Fibroblast of skin of right biceps (primary cell): Measurements from ENCODE around the gene LAMC2.
"Not testable (repeated sequence)": the region's sequence is repeated elsewhere in the genome, so short reads cannot be mapped to it uniquely, and the experiment has no call there.

ENCODE experiments used
- DNase-seq: peaks from one replicate; pipeline ENCODE4 v3.0.0-alpha.2; 2013

LAMC2 gene

DNA sequence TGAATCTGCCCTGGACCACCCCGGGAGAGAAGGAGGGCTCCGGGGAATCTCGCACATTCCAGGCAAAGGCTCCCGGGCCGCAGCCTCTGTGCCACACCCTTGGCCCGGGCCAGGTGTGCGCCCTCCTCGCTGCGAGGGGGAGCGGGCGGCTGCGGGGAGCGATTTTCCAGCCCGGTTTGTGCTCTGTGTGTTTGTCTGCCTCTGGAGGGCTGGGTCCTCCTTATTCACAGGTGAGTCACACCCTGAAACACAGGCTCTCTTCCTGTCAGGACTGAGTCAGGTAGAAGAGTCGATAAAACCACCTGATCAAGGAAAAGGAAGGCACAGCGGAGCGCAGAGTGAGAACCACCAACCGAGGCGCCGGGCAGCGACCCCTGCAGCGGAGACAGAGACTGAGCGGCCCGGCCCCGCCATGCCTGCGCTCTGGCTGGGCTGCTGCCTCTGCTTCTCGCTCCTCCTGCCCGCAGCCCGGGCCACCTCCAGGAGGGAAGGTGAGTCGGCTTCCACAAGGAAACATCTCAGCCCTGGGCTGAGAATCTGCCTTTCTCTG lies at the start of gene LAMC2:
TSS of gene LAMC2 (plus strand) at position 324 of the 550 bp plus-strand sequence. CDS start at position 413, 89 bp downstream.
- DNase-seq: no peak

DNA sequence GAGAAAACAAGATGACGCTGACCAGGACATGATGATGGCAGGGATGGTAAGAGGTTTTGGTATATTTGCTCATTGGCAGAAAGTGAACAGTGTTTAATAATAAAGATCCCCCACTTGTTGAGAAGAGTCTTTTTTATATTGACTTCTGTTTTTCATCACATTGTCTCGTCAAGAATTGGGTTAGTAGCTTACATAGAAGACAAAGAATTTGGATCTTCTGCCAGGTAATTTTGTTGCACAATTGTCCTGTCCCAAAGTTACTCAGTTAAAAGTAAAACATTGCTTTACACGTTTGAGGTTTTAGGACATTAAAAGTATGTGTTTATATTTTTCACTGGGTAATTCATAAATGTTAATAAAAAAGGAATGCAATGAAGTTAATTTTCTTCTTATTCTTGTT lies 48.3 kb upstream of the LAMC2 start:
- DNase-seq: peak; percentile 42

DNA sequence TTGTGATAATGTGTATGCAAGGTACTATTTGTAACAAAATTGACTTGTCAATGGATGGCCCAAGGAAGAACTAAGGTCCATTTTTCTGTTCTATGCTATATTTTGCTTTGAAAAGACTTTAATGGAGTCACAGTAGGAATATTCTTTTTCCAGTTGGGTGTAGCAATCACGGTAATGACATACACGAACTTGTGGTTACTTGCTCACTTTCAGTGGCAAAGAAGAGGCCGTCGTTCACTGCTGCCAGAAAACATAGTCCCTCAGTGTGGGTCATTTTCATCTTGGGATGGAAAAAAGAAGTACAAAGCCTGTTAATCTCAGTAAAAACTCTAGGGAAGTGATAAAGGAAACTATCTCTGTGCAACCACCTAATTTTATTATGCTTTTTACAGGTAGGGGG lies 47.8 kb upstream of the LAMC2 start:
- DNase-seq: no peak

DNA sequence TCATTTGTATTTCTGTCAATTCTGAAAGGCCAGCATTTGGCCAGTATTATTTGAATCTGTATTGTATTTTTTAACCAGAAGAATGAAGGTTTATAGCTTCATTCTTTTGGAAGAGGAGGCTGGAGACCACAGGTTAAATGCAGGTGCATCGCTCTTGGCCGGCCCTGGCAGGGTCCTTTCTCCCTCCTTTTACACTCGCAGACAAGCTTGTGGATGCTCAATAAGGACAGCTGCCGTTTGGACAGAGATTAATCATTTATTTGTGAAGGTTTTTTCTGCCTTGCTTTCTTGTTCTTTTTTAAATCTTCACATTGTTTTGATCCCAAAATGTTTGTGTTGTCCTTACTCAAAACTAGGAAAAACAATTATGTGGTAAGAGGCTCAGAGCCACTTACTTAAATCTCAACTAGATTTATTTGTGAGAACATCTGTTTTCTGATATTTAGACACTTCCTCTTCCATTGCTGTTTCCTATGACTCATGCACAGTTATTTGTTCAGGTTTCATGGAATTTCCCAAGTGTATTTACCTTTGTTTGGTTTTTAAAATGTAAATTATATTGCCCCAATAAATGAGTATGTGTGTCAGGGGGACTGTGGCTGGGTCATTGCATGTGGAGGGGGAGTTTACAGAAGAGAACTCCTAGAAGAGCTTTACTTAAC lies 46.7 kb upstream of the LAMC2 start:
- DNase-seq: peak; percentile 31

DNA sequence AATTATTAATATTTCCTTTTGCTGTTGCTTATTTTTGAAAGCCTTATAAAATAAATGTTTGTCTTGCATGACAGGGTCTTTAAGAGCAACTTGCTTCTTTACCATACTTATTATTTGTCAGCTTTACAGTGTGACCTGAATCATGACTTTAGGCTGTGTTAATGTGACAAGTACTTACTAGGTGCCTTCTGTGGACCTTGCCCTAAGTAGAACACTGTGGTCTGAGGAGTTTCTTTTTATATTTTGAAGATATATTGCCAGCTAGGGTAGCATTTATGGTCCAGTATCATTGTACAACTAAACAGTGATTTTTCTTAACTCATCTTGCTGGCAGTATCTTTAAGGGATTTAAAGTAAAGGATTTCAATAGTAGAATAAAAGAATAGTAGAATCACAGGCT lies 45.4 kb upstream of the LAMC2 start:
- no peak for DNase-seq

DNA sequence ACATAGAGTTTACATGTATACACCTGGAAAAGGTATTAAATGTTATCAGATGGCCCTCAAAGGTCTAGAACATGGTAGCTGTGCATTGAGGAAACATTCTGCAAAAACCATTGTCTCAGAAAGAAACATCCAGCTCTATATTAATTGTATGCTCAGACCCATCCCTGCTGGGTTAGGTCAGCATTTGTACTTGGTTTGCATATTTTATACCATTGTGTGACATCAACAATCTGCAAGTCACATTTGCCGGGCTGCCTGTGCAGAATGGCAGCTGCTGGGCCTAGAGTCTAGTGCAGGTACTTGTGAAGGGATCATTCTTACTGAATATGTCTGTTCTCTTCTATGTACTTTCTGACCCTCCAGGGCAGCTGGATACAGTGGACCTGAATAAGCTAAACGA lies 43.9 kb upstream of the LAMC2 start:
- no peak for DNase-seq

DNA sequence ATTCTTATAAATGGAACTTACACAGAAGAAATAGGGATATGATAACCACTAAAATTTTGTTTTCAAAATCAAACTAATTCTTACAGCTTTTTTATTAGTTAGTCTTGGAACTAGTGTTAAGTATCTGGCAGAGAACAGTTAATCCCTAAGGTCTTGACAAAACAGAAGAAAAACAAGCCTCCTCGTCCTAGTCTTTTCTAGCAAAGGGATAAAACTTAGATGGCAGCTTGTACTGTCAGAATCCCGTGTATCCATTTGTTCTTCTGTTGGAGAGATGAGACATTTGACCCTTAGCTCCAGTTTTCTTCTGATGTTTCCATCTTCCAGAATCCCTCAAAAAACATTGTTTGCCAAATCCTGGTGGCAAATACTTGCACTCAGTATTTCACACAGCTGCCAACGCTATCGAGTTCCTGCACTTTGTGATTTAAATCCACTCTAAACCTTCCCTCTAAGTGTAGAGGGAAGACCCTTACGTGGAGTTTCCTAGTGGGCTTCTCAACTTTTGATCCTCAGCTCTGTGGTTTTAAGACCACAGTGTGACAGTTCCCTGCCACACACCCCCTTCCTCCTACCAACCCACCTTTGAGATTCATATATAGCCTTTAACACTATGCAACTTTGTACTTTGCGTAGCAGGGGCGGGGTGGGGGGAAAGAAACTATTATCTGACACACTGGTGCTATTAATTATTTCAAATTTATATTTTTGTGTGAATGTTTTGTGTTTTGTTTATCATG lies 42.3 kb upstream of the LAMC2 start:
- no peak for DNase-seq

DNA sequence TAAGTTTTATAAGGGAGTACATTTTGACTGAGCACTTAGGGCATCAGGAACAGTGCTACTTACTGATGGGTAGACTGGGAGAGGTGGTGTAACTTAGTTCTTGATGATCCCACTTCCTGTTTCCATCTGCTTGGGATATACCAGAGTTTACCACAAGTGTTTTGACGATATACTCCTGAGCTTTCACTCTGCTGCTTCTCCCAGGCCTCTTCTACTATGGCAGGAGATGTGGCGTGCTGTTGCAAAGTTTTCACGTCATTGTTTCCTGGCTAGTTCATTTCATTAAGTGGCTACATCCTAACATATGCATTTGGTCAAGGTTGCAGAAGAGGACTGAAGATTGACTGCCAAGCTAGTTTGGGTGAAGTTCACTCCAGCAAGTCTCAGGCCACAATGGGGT lies 41.3 kb upstream of the LAMC2 start:
- DNase-seq: no peak

DNA sequence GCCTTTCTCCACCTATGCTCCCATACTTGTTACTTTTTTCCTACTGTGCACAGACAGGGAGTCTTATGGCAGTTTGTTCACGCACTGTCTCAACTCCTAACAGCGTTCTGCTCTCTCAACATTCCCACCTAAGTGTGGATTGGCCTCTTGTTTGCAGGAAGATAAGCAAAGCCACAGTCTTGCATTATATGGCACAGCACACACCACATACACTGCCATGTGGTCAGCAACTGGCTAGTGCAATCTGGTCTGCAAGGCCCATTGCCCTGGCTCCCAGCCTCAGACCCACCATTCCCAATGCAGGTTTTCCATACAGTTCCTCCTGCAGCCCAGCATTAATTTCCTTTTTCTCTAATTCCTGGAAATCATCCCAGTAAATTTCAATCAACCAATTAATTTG lies 38.3 kb upstream of the LAMC2 start:
- no peak for DNase-seq

DNA sequence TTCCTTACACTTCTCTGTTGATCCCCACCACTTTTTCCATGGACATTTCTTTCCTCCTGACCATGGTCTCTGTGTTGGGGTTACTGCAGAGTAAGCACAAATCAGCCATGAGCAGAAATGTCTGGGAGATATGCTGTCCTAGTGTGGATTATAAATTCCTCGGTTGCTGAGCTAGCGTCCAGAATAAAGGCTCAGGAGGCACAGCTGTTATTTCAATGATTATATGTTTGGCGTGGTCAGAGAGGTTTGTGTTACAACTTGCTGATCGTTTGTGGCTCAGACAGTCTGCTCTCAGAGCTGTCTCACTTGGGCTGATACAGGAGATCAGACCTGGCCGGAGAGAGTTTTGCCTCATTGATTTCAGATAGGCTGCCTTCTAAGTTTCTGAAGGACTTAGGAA lies 37.5 kb upstream of the LAMC2 start:
- DNase-seq: no peak

DNA sequence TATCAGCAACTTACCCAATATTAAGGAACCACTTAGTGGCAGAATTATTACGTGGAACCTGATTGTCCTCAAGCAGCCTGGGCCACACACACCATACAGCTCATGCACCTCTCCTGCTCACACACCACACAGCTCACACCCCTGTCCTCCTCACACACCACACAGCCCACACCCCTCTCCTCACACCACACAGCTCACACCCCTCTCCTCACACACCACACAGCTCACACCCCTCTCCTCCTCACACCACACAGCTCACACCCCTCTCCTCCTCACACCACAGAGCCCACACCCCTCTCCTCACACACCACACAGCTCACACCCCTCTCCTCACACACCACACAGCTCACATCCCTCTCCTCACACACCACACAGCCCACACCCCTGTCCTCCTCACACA lies 36.8 kb upstream of the LAMC2 start:
- DNase-seq: no peak

DNA sequence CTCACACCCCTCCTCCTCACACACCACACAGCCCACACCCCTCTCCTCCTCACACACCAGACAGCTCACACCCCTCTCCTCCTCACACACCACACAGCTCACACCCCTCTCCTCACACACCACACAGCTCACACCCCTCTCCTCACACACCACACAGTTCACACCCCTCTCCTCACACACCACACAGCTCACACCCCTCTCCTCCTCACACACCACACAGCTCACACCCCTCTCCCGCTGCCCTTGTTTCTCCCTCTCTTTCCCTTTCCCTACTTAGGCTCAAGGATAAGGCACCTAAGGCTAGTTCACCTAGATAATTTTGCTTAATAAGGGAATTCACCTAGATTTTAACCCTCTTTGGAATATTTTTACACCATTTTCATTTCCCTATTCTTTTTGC lies 36.0 kb upstream of the LAMC2 start:
- not testable (repeated sequence) for DNase-seq

DNA sequence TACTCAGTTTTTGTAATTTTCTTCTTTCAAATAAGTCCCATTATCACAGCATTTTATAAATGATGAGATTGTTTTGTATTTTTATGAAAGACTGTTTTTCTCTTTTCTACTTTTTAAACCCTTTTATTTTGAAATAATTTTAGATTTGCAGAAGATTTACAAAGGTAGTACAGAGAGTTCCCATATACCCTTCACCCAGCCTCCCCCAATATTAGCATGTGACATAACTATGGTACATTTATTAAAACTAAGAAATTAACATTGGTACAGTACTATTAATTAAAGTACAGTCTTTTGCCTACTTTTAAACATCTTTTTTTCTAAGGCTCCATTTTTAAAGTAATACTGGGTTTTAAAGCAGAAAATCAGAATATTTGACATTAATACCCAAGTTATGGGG lies 35.6 kb upstream of the LAMC2 start:
- DNase-seq: no peak

DNA sequence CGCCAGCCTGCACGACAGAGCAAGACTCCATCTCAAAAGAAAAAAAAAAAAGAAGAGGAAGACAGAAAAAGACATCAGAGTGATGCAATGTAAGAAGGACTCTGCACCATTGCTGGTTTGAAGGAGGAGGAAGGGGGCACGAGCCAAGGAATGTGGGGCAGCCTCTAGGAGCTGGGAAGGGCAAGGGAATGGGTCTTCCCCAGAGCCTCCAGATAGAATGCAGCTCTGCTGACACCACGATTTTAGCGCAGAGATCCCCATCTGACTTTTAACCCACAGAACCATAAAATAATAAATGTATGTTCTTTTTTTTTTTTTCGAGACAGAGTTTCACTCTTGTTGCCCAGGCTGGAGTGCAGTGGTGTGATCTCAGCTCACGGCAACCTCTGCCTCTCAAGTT lies 33.9 kb upstream of the LAMC2 start:
- no peak for DNase-seq

DNA sequence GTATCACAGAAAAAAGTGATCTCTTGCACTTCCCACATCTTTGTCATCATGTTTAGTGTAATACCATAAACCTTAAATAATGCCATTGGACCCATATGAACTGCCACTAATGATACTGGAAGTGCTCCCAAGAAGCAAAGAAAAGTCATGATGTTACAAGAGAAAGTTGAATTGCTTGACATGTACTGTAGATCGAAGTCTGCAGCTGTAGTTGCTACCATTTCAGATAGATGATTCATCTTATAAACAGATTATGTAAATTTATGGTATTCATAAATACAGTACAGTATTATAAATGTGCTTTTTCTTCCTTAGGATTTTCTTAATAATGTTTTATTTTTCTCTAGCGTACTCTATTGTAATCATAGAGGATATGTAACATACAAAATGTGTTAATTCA lies 30.1 kb upstream of the LAMC2 start:
- DNase-seq: no peak

DNA sequence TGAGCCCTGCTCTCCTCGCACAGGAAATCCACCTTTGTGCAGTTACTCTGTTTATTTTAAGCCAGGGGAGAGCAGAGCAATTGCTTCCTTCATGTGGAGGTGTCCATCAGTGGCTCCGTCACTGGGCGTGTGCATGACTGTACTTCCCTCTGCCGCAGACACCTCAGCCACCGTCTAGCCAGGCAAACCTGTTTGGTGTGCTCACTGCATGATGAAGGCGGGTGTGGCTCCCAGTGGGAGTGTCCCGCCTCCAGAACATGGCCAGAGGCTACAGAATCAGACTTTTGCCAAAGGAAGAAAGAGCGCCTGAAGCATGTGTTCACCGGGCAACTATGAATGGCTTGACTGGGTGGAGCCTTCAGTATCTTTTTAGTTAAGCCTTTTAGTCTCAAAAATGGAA lies 26.1 kb upstream of the LAMC2 start:
- DNase-seq: no peak

DNA sequence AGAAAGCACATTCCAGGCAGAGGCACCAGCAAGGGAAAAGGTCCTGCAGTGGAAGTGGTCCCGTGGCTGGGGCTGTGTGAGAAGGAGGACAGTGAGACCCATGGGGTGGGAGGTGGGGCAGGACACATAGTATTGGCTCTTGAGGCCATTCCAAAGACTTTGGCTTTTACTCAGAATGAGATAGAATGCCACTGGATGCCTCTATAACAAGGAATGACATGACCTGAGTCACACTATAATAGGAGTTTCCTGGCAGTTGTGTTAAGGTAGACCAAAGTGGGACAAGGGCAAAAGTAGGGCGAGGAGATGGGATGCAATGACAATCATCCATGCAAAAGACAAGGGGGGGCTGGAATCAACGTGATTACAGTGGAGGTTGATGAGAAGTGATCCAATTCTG lies 24.7 kb upstream of the LAMC2 start:
- no peak for DNase-seq

DNA sequence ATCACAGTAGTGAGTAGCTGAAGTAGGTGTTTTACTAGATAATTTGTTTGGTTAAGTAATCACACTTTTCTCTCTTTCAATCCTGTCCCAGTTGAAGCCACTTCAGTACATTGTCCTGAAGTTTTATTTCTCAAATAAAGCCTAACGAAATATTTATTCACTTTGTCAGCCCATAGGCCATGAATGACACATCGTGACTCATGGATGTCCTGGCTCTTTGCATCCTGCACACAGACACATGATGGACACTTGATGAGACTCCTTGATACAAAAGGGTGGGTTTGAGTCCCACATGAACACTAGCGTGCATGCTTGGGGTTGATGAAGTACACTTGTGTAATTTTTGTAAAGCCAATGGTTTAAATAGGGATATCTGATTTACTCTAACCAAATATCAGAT lies 22.7 kb upstream of the LAMC2 start:
- peak; percentile 96 for DNase-seq

DNA sequence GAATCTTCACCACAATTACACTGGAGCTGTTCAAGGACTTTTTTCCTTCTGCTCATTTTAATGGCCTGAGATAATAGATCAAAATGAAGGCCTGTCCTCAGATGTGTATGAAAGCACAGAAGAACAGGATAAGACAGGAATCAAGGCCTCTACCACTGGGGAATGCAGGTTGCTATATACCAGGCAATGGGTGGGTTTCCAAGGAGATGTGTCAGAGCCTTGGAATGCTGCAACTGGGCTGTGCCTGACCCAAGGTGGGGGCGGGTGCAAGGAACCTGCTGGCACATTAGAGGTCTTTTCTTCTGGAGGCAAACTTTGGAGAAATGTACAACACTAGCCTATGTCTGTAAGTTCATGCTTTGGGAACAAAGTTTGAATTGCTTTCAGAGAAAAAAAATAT lies 21.7 kb upstream of the LAMC2 start:
- peak; percentile 77 for DNase-seq

DNA sequence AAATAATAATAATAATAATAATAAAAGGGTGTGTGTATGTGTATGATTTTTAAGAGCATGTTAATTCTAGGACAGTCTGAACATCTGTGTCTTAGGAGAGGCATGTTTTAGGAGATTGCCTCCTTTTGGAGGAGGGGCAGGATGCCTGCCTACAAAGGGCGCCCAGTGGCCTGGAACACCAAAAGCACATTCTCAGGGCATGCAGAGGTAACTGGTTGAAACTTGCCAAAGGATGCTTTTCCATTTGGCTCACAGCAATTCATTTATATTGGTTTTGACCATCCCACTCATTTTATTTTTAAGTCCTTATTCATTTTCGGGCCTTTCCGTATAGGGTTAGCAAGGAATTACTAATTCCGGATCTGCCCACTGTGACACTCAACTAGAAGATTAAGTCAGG lies 21.1 kb upstream of the LAMC2 start:
- DNase-seq: no peak

DNA sequence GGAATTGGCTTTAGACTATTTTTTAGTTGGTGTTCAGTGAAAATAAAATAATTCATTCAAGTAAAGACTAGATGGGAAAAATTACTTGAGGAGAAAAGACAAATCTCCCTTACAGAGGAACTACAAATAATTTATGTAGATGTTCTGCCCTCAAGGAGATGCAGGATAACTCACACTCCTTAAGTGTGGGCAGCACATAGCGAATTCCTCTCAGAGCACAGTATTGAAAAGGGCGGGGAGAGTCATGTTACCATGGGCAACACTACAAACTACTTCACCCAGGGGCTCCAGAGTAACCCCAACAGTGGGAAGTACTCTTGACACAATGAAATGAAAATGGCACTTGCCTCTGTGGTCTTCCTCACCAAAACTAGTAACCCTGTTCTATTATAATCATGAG lies 20.6 kb upstream of the LAMC2 start:
- DNase-seq: no peak

DNA sequence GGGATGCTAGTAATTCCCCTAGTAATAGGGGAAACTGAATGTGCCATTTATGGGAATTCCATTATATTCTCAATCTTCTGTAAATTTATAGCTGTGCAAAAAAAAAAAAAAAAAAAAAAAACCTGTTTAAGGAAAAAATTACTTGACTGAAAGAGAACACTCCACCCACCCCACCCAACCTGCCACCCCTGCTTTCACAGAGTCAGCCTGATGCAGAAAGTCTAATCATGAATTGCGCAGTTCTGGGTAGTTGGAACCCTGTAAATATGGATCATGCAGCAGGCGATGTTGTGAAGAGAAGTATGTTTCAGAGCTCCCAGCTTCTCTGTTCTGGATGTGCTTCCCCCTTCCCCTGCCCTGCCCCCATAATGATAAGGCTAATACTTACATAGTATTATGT lies 19.6 kb upstream of the LAMC2 start:
- DNase-seq: no peak

DNA sequence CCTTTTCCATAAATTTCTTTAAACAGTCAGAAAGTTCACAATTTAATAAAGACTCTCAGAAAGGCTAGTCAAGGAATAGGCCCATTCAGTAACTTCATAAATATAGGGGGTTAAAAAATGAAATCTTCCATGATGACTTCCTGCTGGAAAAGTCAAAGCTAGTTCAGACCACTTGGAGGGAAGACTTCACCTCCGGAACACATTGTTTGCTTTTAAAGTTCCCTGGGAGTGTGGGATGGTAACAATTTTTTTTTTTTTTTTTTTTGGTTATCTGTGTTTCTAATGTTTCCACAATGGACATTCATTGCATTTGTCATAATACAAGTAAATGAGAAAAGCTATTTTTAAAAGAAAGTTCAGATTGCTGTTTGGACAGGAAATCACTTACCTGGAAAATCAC lies 18.4 kb upstream of the LAMC2 start:
- no peak for DNase-seq

DNA sequence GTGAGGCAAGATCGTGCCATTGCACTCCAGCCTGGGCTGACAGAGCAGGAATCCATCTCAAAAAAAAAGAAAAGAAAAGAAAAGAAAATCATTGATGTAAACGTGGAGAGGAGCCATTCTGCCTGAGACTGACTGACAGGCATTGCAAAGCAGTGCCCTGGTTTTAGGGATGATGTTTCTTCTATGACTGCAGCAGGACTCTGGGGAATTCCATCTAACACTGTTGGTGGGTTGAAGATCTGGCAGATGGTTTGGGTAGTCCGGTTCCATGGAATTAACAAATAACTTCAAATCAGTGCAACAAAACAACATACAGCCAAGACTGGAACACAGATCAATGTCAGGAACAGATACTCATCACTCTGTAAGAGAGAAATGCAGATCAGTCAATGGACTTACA lies 17.8 kb upstream of the LAMC2 start:
- DNase-seq: no peak

DNA sequence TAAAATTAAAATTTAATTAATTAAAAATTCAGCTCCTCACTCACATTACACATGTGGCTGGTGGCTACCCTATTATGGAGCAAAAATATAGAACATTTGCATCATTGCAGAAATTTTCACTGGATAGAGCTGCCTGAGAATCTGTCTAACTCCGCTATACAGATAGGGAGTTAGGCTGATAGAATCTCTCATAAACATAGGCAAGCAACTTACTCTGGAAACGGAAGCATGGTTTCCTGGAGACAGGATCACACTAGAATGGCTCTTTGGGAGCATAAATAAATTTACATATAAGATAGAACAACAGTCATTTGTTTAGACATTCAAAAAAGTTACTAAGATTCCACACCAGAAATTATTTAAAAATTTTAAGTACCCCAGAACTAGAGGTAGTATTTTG lies 12.2 kb upstream of the LAMC2 start:
- no peak for DNase-seq
